OCI-LY3 (cell line): ENCODE results near the gene GRAMD1A.

Source experiments
- EZH2phosphoT487 ChIP-seq: fragments of 200-600 bp; shearing (Covaris generic); IDR thresholded peaks from 2 replicates; pipeline ENCODE4 v1.6.1; 2018; ENCODE audit warnings: antibody characterized with exemption, mixed run types, low read depth
- TF ChIP-seq, protein P1 (sequence below): fragments of 200-600, 300-600 bp; sonication (generic); IDR thresholded peaks from 2 replicates; pipeline ENCODE4 v1.5.1; 2014; ENCODE audit warnings: antibody characterized with exemption, low read length, low read depth

DNA sequence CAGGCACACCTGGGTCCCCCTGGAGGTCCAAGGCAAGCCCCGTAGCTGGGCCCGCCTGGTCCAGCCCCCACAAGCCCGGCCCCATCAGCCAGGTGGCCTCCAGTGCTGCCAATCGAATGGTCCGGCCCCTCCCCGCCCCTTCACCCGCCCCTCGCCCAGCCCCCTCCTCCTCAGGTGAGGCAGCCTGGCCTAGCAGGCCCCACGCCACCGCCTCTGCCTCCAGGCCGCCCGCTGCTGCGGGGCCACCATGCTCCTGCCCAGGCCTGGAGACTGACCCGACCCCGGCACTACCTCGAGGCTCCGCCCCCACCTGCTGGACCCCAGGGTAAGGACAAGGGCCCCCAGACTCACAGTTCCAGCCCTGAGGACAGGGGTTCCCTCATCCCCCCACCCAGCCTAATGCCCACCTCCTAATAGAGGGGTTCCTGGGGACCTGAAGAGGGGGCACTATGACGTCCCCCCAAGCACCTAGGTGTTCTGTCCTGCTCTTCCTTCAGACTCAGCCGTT lies 41.5 kb downstream of the GRAMD1A start, which contains the start of gene HPN:
- TF ChIP-seq, protein P1, sequence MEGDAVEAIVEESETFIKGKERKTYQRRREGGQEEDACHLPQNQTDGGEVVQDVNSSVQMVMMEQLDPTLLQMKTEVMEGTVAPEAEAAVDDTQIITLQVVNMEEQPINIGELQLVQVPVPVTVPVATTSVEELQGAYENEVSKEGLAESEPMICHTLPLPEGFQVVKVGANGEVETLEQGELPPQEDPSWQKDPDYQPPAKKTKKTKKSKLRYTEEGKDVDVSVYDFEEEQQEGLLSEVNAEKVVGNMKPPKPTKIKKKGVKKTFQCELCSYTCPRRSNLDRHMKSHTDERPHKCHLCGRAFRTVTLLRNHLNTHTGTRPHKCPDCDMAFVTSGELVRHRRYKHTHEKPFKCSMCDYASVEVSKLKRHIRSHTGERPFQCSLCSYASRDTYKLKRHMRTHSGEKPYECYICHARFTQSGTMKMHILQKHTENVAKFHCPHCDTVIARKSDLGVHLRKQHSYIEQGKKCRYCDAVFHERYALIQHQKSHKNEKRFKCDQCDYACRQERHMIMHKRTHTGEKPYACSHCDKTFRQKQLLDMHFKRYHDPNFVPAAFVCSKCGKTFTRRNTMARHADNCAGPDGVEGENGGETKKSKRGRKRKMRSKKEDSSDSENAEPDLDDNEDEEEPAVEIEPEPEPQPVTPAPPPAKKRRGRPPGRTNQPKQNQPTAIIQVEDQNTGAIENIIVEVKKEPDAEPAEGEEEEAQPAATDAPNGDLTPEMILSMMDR: no peak
- no peak for TF ChIP-seq EZH2phosphoT487
